CD4-positive, alpha-beta T cell (primary cell): ENCODE results near the gene ARHGEF17. TPM values are rescaled to one million over a fixed set of nuclear protein-coding genes. Genes with fewer than 3 reads are reported as not detected.

ENCODE experiments used
- ATAC-seq: fragments of 200-7000 bp; cut with Tn5 transposase; one replicate; pipeline ENCODE4 v1.10.0; 2022; ENCODE audit warnings: mild to moderate bottlenecking; ENCODE audit not compliant: poor library complexity
- CTCF ChIA-PET: fragments of 350-600 bp; sonication (Branson Sonifier 250); formaldehyde crosslinking; loops from one replicate; lab custom pipeline; 2021; ENCODE audit warnings: antibody characterized with exemption, inconsistent platforms; lab: Charles Lee
- POLR2A ChIA-PET: fragments of 350-600 bp; sonication (Branson Sonifier 250); formaldehyde crosslinking; loops from one replicate; lab custom pipeline; 2021; ENCODE audit warnings: antibody characterized with exemption, inconsistent platforms; lab: Charles Lee
- DNase-seq, 14 experiments: peaks; one replicate each; pipeline ENCODE4 v3.0.0-alpha.2; 2013 to 2020; ENCODE audit warnings: mixed read lengths in 2 of 14
- H3K27ac ChIP-seq, 2 donors: one replicate each; pipeline versions ENCODE4 v1.5.1 to v1.7.0; 2013; ENCODE audit warnings: low read length in 2 of 2, low read depth in 1 of 2, mild to moderate bottlenecking in 1 of 2
- H3K27me3 ChIP-seq, 2 experiments: 1 replicate in 1 of 2; 2 replicates in 1 of 2; pipeline versions ENCODE4 v1.6.1 to v1.7.0; 2013; ENCODE audit warnings: low read length in 2 of 2, control low read depth in 1 of 2, mild to moderate bottlenecking in 1 of 2, moderate library complexity in 1 of 2; ENCODE audit not compliant: insufficient read depth in 2 of 2, control insufficient read depth in 1 of 2
- H3K36me3 ChIP-seq: one replicate; pipeline ENCODE4 v1.6.1; 2013; ENCODE audit warnings: low read length, control low read depth; ENCODE audit not compliant: insufficient read depth
- H3K4me1 ChIP-seq: one replicate; pipeline ENCODE4 v1.6.1; 2013; ENCODE audit warnings: low read length, control low read depth; ENCODE audit not compliant: insufficient read depth
- H3K4me3 ChIP-seq: one replicate; pipeline ENCODE4 v1.5.1; 2013; ENCODE audit warnings: mild to moderate bottlenecking, low read length, moderate library complexity
- H3K9me3 ChIP-seq, 2 experiments: 1 replicate in 1 of 2; 2 replicates in 1 of 2; pipeline versions ENCODE4 v1.6.1 to v1.7.0; 2013; ENCODE audit warnings: low read length in 2 of 2, mild to moderate bottlenecking in 2 of 2, control low read depth in 1 of 2, moderate library complexity in 1 of 2; ENCODE audit not compliant: control insufficient read depth in 1 of 2, insufficient read depth in 1 of 2
- H3K27ac Mint-ChIP-seq: one replicate; pipeline ENCODE4 v1.8.0; 2020; ENCODE audit warnings: mixed read lengths
- H3K27me3 Mint-ChIP-seq: one replicate; pipeline ENCODE4 v1.8.0; 2021; ENCODE audit warnings: mixed read lengths
- H3K36me3 Mint-ChIP-seq: one replicate; pipeline ENCODE4 v1.8.0; 2021; ENCODE audit warnings: low read depth, mixed read lengths
- H3K4me1 Mint-ChIP-seq: one replicate; pipeline ENCODE4 v1.8.0; 2021; ENCODE audit warnings: low read depth, mixed read lengths
- H3K4me3 Mint-ChIP-seq: one replicate; pipeline ENCODE4 v1.8.0; 2020; ENCODE audit warnings: mild to moderate bottlenecking, mixed read lengths
- H3K9me3 Mint-ChIP-seq: one replicate; pipeline ENCODE4 v1.8.0; 2020; ENCODE audit warnings: mixed read lengths
- CTCF ChIP-seq: fragments of 200-600 bp; IDR thresholded peaks from one replicate; pipeline ENCODE4 v1.8.0; 2022; ENCODE audit warnings: antibody characterized with exemption, mild to moderate bottlenecking
- intact Hi-C, 2 experiments: fragments of 100-400 bp; cut with DNase I in 1 of 2; cut with micrococcal nuclease in 1 of 2; formaldehyde crosslinking; loops; one replicate each; pipeline versions ENCODE4 v1.15.1 to v1.9.0; 2023 to 2025; cut with DNase I, micrococcal nuclease
- total RNA-seq, 174 experiments: library from RNA in 2 of 174; stranded (reverse) in 2 of 174; gene quantifications; one replicate each; pipeline ENCODE4 v1.2.3 and lab custom pipeline; 2021 to 2026

ARHGEF17 gene
- total RNA-seq, 2 experiments from 2014 or later, result not detected

- ATAC-seq (no peak), DNase-seq (peak in 1 of 14 experiments; percentile 20)
- POLR2A ChIA-PET, result no interaction called here
- H3K27ac ChIP-seq, result no peak overlapping the region
- no peak overlapping the region for H3K4me3 ChIP-seq
- no peaks in the 10 kb centered on the region for H3K27me3 ChIP-seq
- intact Hi-C loops, result no loop called here
- Mint-ChIP-seq H3K27ac (no peak overlapping the region), H3K9me3 (no peaks in the 10 kb centered on the region), H3K27me3 (peaks cover 8% of the 10 kb centered on the region), H3K36me3 (no peaks in the 10 kb centered on the region), H3K4me1 (no peaks in the 10 kb centered on the region), H3K4me3 (no peak overlapping the region)
- TF ChIP-seq CTCF, result no peak
- H3K36me3 ChIP-seq, result no peaks in the 10 kb centered on the region
- CTCF ChIA-PET, result no interaction called here
- peaks cover 6% of the 10 kb centered on the region for H3K4me1 ChIP-seq
- no peaks in the 10 kb centered on the region for H3K9me3 ChIP-seq
These were observed 33.2 kb upstream of the ARHGEF17 start for GRCh38 chr11:73274722-73275380.

GRCh38 chr11:73275381-73275750, 32.7 kb upstream of the ARHGEF17 start:
- no peaks in the 10 kb centered on the region for H3K27me3 ChIP-seq
- H3K4me1 Mint-ChIP-seq, result no peaks in the 10 kb centered on the region
- no peaks in the 10 kb centered on the region for H3K36me3 Mint-ChIP-seq
- H3K4me3 Mint-ChIP-seq, result no peak overlapping the region
- TF ChIP-seq CTCF, result no peak
- H3K36me3 ChIP-seq, result no peaks in the 10 kb centered on the region
- CTCF ChIA-PET, result no interaction called here
- no peaks in the 10 kb centered on the region for H3K9me3 ChIP-seq
- H3K4me1 ChIP-seq, result peaks cover 6% of the 10 kb centered on the region
- ATAC-seq (no peak), DNase-seq (no peak)
- H3K27ac Mint-ChIP-seq, result no peak overlapping the region
- H3K9me3 Mint-ChIP-seq, result no peaks in the 10 kb centered on the region
- POLR2A ChIA-PET, result no interaction called here
- H3K4me3 ChIP-seq, result no peak overlapping the region
- intact Hi-C loops, result no loop called here
- no peak overlapping the region for H3K27ac ChIP-seq
- peaks cover 7% of the 10 kb centered on the region for H3K27me3 Mint-ChIP-seq

GRCh38 chr11:73277467-73277866, 30.6 kb upstream of the ARHGEF17 start:
- no peaks in the 10 kb centered on the region for H3K9me3 ChIP-seq
- ATAC-seq (no peak), DNase-seq (no peak)
- H3K36me3 Mint-ChIP-seq, result no peaks in the 10 kb centered on the region
- H3K27me3 ChIP-seq, result no peaks in the 10 kb centered on the region
- H3K27ac ChIP-seq, result no peak overlapping the region
- ChIA-PET CTCF (no interaction called here), POLR2A (no interaction called here)
- no peak overlapping the region for H3K4me3 ChIP-seq
- no peaks in the 10 kb centered on the region for H3K27me3 Mint-ChIP-seq
- H3K4me1 Mint-ChIP-seq, result no peaks in the 10 kb centered on the region
- no peaks in the 10 kb centered on the region for H3K36me3 ChIP-seq
- TF ChIP-seq CTCF, result no peak
- intact Hi-C loops, result no loop called here
- H3K27ac Mint-ChIP-seq, result no peak overlapping the region
- H3K4me1 ChIP-seq, result peaks cover 13% of the 10 kb centered on the region
- no peaks in the 10 kb centered on the region for H3K9me3 Mint-ChIP-seq
- no peak overlapping the region for H3K4me3 Mint-ChIP-seq
